Measurements from ENCODE around the gene XNDC1N.
"Not testable (repeated sequence)": the region's sequence is repeated elsewhere in the genome, so short reads cannot be mapped to it uniquely, and the experiment has no call there.

- TF ChIP-seq CTCF (IDR thresholded peaks at IDR 0.05); YY1 (IDR thresholded peaks at IDR 0.05; ENCODE audit: low read depth); POLR2AphosphoS5 (IDR thresholded peaks at IDR 0.05; ENCODE audit: low read depth, low read length); TAF1 (IDR thresholded peaks at IDR 0.05; ENCODE audit: borderline replicate concordance, low read depth, low read length); SIN3A (IDR thresholded peaks at IDR 0.05; ENCODE audit: borderline replicate concordance, low read depth, low read length); TEAD4 (IDR thresholded peaks at IDR 0.05; ENCODE audit: borderline replicate concordance, insufficient read depth); TCF12 (IDR thresholded peaks at IDR 0.05); EZH2phosphoT487 (IDR thresholded peaks at IDR 0.05; ENCODE audit: borderline replicate concordance, low read depth); CHD2 (IDR thresholded peaks at IDR 0.05; ENCODE audit: low read length, partially characterized antibody): not testable (repeated sequence)
- TF ChIP-seq, protein P1, sequence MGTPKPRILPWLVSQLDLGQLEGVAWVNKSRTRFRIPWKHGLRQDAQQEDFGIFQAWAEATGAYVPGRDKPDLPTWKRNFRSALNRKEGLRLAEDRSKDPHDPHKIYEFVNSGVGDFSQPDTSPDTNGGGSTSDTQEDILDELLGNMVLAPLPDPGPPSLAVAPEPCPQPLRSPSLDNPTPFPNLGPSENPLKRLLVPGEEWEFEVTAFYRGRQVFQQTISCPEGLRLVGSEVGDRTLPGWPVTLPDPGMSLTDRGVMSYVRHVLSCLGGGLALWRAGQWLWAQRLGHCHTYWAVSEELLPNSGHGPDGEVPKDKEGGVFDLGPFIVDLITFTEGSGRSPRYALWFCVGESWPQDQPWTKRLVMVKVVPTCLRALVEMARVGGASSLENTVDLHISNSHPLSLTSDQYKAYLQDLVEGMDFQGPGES (IDR thresholded peaks at IDR 0.05; ENCODE audit: low read depth, low read length), result not testable (repeated sequence)
- TF ChIP-seq, protein P2, sequence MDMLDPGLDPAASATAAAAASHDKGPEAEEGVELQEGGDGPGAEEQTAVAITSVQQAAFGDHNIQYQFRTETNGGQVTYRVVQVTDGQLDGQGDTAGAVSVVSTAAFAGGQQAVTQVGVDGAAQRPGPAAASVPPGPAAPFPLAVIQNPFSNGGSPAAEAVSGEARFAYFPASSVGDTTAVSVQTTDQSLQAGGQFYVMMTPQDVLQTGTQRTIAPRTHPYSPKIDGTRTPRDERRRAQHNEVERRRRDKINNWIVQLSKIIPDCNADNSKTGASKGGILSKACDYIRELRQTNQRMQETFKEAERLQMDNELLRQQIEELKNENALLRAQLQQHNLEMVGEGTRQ (IDR thresholded peaks at IDR 0.05; ENCODE audit: borderline replicate concordance, low read depth, low read length), result not testable (repeated sequence)
- TF ChIP-seq, protein P3, sequence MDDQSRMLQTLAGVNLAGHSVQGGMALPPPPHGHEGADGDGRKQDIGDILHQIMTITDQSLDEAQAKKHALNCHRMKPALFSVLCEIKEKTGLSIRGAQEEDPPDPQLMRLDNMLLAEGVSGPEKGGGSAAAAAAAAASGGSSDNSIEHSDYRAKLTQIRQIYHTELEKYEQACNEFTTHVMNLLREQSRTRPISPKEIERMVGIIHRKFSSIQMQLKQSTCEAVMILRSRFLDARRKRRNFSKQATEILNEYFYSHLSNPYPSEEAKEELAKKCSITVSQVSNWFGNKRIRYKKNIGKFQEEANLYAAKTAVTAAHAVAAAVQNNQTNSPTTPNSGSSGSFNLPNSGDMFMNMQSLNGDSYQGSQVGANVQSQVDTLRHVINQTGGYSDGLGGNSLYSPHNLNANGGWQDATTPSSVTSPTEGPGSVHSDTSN (IDR thresholded peaks at IDR 0.05), result not testable (repeated sequence)
Measured at GRCh38 chr11:71901137-71901536, 27.3 kb downstream of the XNDC1N start.
